Adrenal gland (tissue), 12 donors: ENCODE results near the gene GABRR2. TPM values are rescaled to one million over a fixed set of nuclear protein-coding genes. Genes with fewer than 3 reads are reported as not detected.

Experiments
- DNase-seq, 7 donors: peaks; one replicate each; pipeline ENCODE4 v3.0.0-alpha.2; 2019 to 2020
- H3K27ac ChIP-seq, 5 donors: fragments of 200-600 bp; sonication (generic) in 4 of 5; 1 replicate in 3 of 5; 2 replicates in 2 of 5; pipeline versions ENCODE4 v1.5.1 to v1.8.0; 2016 to 2020; ENCODE audit warnings: mild to moderate bottlenecking in 1 of 5
- H3K27me3 ChIP-seq: fragments of 200-600 bp; 2 replicates; pipeline ENCODE4 v1.8.0; 2021
- H3K36me3 ChIP-seq, 2 donors: fragments of 200-600 bp; replicated peaks in 1 of 2; 1 replicate in 1 of 2; 2 replicates in 1 of 2; pipeline versions ENCODE4 v1.5.1 to v1.8.0; 2018 to 2022
- H3K4me1 ChIP-seq, 2 donors: fragments of 200-600 bp; replicated peaks in 1 of 2; 1 replicate in 1 of 2; 2 replicates in 1 of 2; pipeline versions ENCODE4 v1.5.1 to v1.8.0; 2018 to 2021
- H3K4me3 ChIP-seq, 4 donors: fragments of 200-600 bp; sonication (generic) in 3 of 4; one replicate each; pipeline ENCODE4 v1.5.1; 2016 to 2018
- H3K9me3 ChIP-seq, 3 donors: fragments of 200-600 bp; sonication (generic) in 1 of 3; replicated peaks in 1 of 3; 1 replicate in 2 of 3; 2 replicates in 1 of 3; pipeline versions ENCODE4 v1.5.1 to v1.8.0; 2016 to 2021
- CTCF ChIP-seq, 6 experiments: fragments of 450-650 bp in 4 of 6; fragments of 200-600 bp in 2 of 6; sonication (generic) in 1 of 6; IDR thresholded peaks; 1 replicate in 5 of 6; 2 replicates in 1 of 6; pipeline versions ENCODE4 v1.5.1 to v1.8.0; 2016 to 2021; ENCODE audit warnings: antibody characterized with exemption in 6 of 6, mild to moderate bottlenecking in 2 of 6, moderate library complexity in 1 of 6
- POLR2A ChIP-seq, 2 donors: fragments of 450-650 bp; IDR thresholded peaks; one replicate each; pipeline ENCODE4 v1.6.1; 2017; ENCODE audit warnings: antibody characterized with exemption in 2 of 2, mild to moderate bottlenecking in 2 of 2, moderate library complexity in 1 of 2
- WGBS, 4 donors: extraction: QIAGEN DNeasy Blood & Tissue Kit in 2 of 4; methylation state at CpG; one replicate each; pipeline versions ENCODE4 v1.1.5 to v1.1.7; 2013 to 2017; 5-methylcytosine and 5-hydroxymethylcytosine counted together
- intact Hi-C, 2 donors: fragments of 100-400 bp; cut with DNase I; formaldehyde crosslinking; loops; one replicate each; pipeline versions ENCODE4 v1.14.1 to v1.15.0; 2022 to 2023
- polyA plus RNA-seq, 3 donors: library from polyadenylated mRNA; stranded (reverse); fragments of 200-250 nt in 2 of 3; fragments of 350-450 nt in 1 of 3; fragmentation: Illumina TruSeq in 1 of 3; extraction: RNeasy Lipid Tissue Mini Kit (QIAGEN cat#74804) in 1 of 3; gene quantifications; one replicate each; pipeline ENCODE4 v1.2.3, GENCODE V29; 2013 to 2014
- total RNA-seq, 9 donors: library from RNA; depleted of rRNA in 4 of 9; stranded (reverse); fragments of >200 nt in 4 of 9; fragments of 120-200 nt in 1 of 9; fragmentation: NEBNext Ultra II Directional in 1 of 9; extraction: Animal tissue kit (Norgen Biotek cat#: 25700) in 1 of 9; gene quantifications; one replicate each; pipeline versions ENCODE4 v1.1.0 to v1.2.4, GENCODE V29; 2013 to 2023
- donor health status: healthy with polysubstance abuse.
- donor health status: Bipolar disorder and iron deficiency.
- donor health status: DM: yes; HTN: yes; CAD: no.
- donor health status: DM: no; HTN: no; CAD: no.
- donor health status: DM: no; HTN: no; CAD: no.
- donor health status: DM: yes; HTN: yes; CAD: no.

GABRR2 gene
- total and polyA plus RNA-seq, 12 donors, result 0.17 to 2.4 (median 0.71) TPM; not detected in 2

- no peaks in the 10 kb centered on the region for H3K4me1 ChIP-seq
- no peaks in the 10 kb centered on the region for H3K9me3 ChIP-seq
- no peak for DNase-seq
- no peaks in the 10 kb centered on the region for H3K27me3 ChIP-seq
- H3K4me3 ChIP-seq, result no peak overlapping the region
- WGBS, 4 donors, result 92 to 94% (median 93%) methylated on average over 10 of the region's 10 CpGs
- intact Hi-C loops, result no loop called here
- H3K27ac ChIP-seq, result no peak overlapping the region
- no peaks in the 10 kb centered on the region for H3K36me3 ChIP-seq
- no peak for TF ChIP-seq POLR2A (IDR thresholded peaks at IDR 0.05)
- TF ChIP-seq CTCF (IDR thresholded peaks at IDR 0.05), result no peak
Observed at GRCh38 chr6:89251976-89252375, 63.1 kb downstream of the GABRR2 start.

GRCh38 chr6:89251170-89251569 lies 63.9 kb downstream of the GABRR2 start:
- DNase-seq, result no peak
- H3K4me1 ChIP-seq, result no peaks in the 10 kb centered on the region
- 75 to 94% (median 84%) methylated on average over 2 of the region's 2 CpGs for WGBS, 4 donors
- no peaks in the 10 kb centered on the region for H3K27me3 ChIP-seq
- H3K9me3 ChIP-seq, result no peaks in the 10 kb centered on the region
- intact Hi-C loops, result no loop called here
- no peak for TF ChIP-seq POLR2A (IDR thresholded peaks at IDR 0.05)
- no peak for TF ChIP-seq CTCF (IDR thresholded peaks at IDR 0.05)
- H3K36me3 ChIP-seq, result no peaks in the 10 kb centered on the region
- H3K27ac ChIP-seq, result no peak overlapping the region
- no peak overlapping the region for H3K4me3 ChIP-seq

GRCh38 chr6:89250239-89250638 lies 64.9 kb downstream of the GABRR2 start:
- DNase-seq, result no peak
- no peak overlapping the region for H3K4me3 ChIP-seq
- no peaks in the 10 kb centered on the region for H3K36me3 ChIP-seq
- no peak overlapping the region for H3K27ac ChIP-seq
- H3K4me1 ChIP-seq, result no peaks in the 10 kb centered on the region
- TF ChIP-seq POLR2A (IDR thresholded peaks at IDR 0.05) (no peak), CTCF (IDR thresholded peaks at IDR 0.05) (no peak)
- no peaks in the 10 kb centered on the region for H3K27me3 ChIP-seq
- H3K9me3 ChIP-seq, result no peaks in the 10 kb centered on the region
- intact Hi-C loops, result no loop called here
- 77 to 82% (median 79%) methylated on average over 7 of the region's 7 CpGs for WGBS, 4 donors

GRCh38 chr6:89244241-89244985 lies 70.7 kb downstream of the GABRR2 start:
- intact Hi-C loops, result loop anchor here in 1 of 2 donors (5.0 kb wide), 1 partner anchor 262 kb away; no protein-coding TSS in a partner anchor
- WGBS, 4 donors, result 69 to 82% (median 71%) methylated on average over 5 of the region's 5 CpGs
- TF ChIP-seq POLR2A (IDR thresholded peaks at IDR 0.05) (no peak), CTCF (IDR thresholded peaks at IDR 0.05) (no peak)
- H3K27me3 ChIP-seq, result peaks cover 4% of the 10 kb centered on the region
- H3K9me3 ChIP-seq, result no peaks in the 10 kb centered on the region
- H3K4me1 ChIP-seq, result no peaks in the 10 kb centered on the region
- no peak for DNase-seq
- H3K36me3 ChIP-seq, result no peaks in the 10 kb centered on the region
- no peak overlapping the region for H3K4me3 ChIP-seq
- no peak overlapping the region for H3K27ac ChIP-seq
